Measurements from ENCODE around the gene CLCN3.

DNA sequence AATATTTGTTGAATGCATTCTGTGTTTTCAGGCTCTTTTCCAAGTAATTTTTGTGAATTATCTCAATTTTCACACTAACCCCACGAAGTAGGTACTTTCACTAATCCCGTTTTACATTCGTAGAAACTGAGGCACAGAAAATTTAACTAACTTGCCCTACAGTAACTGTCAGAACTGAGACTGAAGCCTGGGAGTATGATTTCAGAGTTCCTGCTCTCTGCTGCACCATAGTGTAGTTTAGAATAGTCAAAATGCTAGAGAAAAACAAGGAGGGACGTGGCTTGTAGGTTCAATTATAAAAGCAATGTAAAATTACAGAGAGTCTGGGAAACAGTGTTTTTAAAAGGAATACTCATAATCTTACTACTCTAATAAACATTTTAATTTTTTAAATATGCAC is 2.2 kb downstream of the CLCN3 start:
- TF ChIP-seq EP300 (IDR thresholded peaks at IDR 0.05; ENCODE audit: borderline replicate concordance) (no peak), TAF1 (IDR thresholded peaks at IDR 0.05; ENCODE audit: low read depth) (no peak), NFIC (IDR thresholded peaks at IDR 0.05) (no peak), TCF12 (IDR thresholded peaks at IDR 0.05; ENCODE audit: low read depth) (no peak), REST (IDR thresholded peaks at IDR 0.05; ENCODE audit: low read depth) (no peak), FOXM1 (IDR thresholded peaks at IDR 0.05; ENCODE audit: borderline replicate concordance, low read depth) (no peak), CEBPB (IDR thresholded peaks at IDR 0.05) (no peak), RAD21 (IDR thresholded peaks at IDR 0.05; ENCODE audit: low read depth) (no peak), TEAD4 (IDR thresholded peaks at IDR 0.05) (no peak)
- TF ChIP-seq, protein P1, sequence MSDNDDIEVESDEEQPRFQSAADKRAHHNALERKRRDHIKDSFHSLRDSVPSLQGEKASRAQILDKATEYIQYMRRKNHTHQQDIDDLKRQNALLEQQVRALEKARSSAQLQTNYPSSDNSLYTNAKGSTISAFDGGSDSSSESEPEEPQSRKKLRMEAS (IDR thresholded peaks at IDR 0.05) = no peak
